Large intestine (tissue), 3 donors: ENCODE data around the gene JAKMIP1. TPM values are rescaled to one million over a fixed set of nuclear protein-coding genes. Genes with fewer than 3 reads are reported as not detected.

Source experiments
- DNase-seq, 2 donors: peaks; one replicate each; pipeline versions ENCODE4 v3.0.0 to v3.0.0-alpha.2; 2013
- H3K27ac ChIP-seq: one replicate; pipeline ENCODE4 v1.5.1; 2013; ENCODE audit warnings: low read length
- H3K27me3 ChIP-seq: 2 replicates; pipeline ENCODE4 v1.6.1; 2013; ENCODE audit warnings: low read length; ENCODE audit not compliant: control insufficient read depth, insufficient read depth
- H3K36me3 ChIP-seq: 2 replicates; pipeline ENCODE4 v1.6.1; 2013; ENCODE audit warnings: low read length; ENCODE audit not compliant: control insufficient read depth, insufficient read depth
- H3K4me1 ChIP-seq: one replicate; pipeline ENCODE4 v1.6.1; 2013; ENCODE audit warnings: low read length; ENCODE audit not compliant: control insufficient read depth, insufficient read depth
- H3K4me3 ChIP-seq: one replicate; pipeline ENCODE4 v1.5.1; 2013; ENCODE audit warnings: low read length
- H3K9me3 ChIP-seq: one replicate; pipeline ENCODE4 v1.6.1; 2013; ENCODE audit warnings: mild to moderate bottlenecking, low read depth, low read length, moderate library complexity; ENCODE audit not compliant: control insufficient read depth
- WGBS: methylation state at CpG from one replicate; pipeline ENCODE4 v1.1.5; 2013; ENCODE audit warnings: low lambda C conversion rate; ENCODE audit not compliant: insufficient coverage; 5-methylcytosine and 5-hydroxymethylcytosine counted together
- polyA plus RNA-seq: library from polyadenylated mRNA; unstranded; fragments of 120-200 nt; gene quantifications from one replicate; pipeline ENCODE4 v1.2.1, GENCODE V29; 2013

The JAKMIP1 gene
- polyA plus RNA-seq, 1 donor = 2.1 TPM

GRCh38 chr4:6050551-6050950 lies 149.8 kb downstream of the JAKMIP1 start:
- DNase-seq = no peak
- Histone ChIP-seq H3K4me3 (no peak overlapping the region), H3K36me3 (no peaks in the 10 kb centered on the region), H3K27me3 (no peaks in the 10 kb centered on the region), H3K4me1 (no peaks in the 10 kb centered on the region), H3K9me3 (no peaks in the 10 kb centered on the region), H3K27ac (no peak overlapping the region)
- 100% methylated on average over 1 of the region's 17 CpGs for WGBS

DNA sequence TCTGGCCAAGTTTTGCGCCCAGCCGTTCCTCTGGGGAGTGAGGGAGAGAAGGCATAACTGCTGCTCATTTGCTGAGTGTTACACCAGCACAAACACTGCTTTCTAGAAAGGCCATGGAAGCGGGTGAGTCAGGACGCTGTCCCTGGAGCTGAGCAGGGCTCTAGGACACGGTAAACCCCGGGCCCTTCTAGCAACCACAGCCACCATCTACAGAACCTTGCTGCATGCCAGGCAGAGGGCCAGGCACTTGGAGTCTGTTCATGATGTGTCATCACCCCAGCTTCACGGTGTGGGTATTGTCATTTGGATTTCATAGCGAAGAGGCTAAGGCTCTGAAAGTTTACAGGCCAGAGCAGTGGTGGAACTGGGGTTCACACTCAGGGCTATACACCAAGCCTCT lies 150.4 kb downstream of the JAKMIP1 start:
- no peak overlapping the region for H3K27ac ChIP-seq
- no peaks in the 10 kb centered on the region for H3K9me3 ChIP-seq
- no peak overlapping the region for H3K4me3 ChIP-seq
- H3K36me3 ChIP-seq = no peaks in the 10 kb centered on the region
- no CpG with 5 or more reads among the region's 8 CpGs for WGBS
- no peaks in the 10 kb centered on the region for H3K27me3 ChIP-seq
- H3K4me1 ChIP-seq = no peaks in the 10 kb centered on the region
- no peak for DNase-seq

DNA sequence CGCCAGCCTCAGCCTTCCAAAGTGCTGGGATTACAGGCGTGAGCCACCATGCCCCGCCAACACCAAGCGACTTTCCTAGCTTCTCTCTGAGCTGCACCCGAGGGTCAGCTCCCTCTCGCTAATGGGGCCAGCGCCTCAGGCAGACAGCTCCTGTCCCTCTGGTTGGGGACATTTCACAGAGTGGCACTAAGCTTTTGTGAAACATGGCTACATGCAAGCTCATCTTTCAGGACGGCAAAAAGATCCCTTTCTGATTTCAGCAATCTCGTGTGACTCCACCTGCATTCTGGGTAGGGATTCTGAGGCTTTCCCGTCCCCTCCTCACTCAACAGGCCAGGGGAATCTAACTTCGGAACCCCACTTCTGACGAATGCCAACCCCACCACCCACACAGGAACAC lies 151.1 kb downstream of the JAKMIP1 start:
- no peaks in the 10 kb centered on the region for H3K4me1 ChIP-seq
- no peaks in the 10 kb centered on the region for H3K36me3 ChIP-seq
- H3K9me3 ChIP-seq = no peaks in the 10 kb centered on the region
- no peak overlapping the region for H3K4me3 ChIP-seq
- H3K27me3 ChIP-seq = no peaks in the 10 kb centered on the region
- DNase-seq = no peak
- no CpG with 5 or more reads among the region's 12 CpGs for WGBS
- no peak overlapping the region for H3K27ac ChIP-seq

DNA sequence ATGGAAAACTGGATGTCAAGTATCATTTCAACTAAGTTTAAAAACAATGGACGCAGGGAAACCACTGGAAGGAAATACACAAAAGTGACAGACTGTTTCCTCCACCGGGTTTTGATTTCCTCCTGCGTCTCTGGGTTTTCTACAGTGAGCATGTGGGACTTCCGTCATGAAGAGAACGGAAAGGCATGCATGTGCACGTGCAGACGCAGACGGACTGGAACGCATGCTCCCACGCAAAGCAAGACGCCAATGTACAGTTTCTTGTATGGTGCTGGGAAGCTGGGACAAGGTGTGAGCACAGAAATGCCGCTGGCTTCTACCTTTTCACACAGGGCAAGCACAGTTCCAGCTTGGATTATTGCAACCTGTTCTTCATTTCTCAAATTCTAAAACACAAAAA lies 151.8 kb downstream of the JAKMIP1 start:
- no peaks in the 10 kb centered on the region for H3K9me3 ChIP-seq
- no peak for DNase-seq
- no peak overlapping the region for H3K27ac ChIP-seq
- no peaks in the 10 kb centered on the region for H3K27me3 ChIP-seq
- no peaks in the 10 kb centered on the region for H3K4me1 ChIP-seq
- H3K36me3 ChIP-seq = no peaks in the 10 kb centered on the region
- WGBS = no CpG with 5 or more reads among the region's 12 CpGs
- no peak overlapping the region for H3K4me3 ChIP-seq

- H3K36me3 ChIP-seq = no peaks in the 10 kb centered on the region
- H3K4me3 ChIP-seq = no peak overlapping the region
- no peaks in the 10 kb centered on the region for H3K9me3 ChIP-seq
- H3K4me1 ChIP-seq = no peaks in the 10 kb centered on the region
- H3K27ac ChIP-seq = no peak overlapping the region
- H3K27me3 ChIP-seq = no peaks in the 10 kb centered on the region
- no peak for DNase-seq
- WGBS = no CpG with 5 or more reads among the region's 15 CpGs
Observed at GRCh38 chr4:6047130-6047673, 153.1 kb downstream of the JAKMIP1 start.

DNA sequence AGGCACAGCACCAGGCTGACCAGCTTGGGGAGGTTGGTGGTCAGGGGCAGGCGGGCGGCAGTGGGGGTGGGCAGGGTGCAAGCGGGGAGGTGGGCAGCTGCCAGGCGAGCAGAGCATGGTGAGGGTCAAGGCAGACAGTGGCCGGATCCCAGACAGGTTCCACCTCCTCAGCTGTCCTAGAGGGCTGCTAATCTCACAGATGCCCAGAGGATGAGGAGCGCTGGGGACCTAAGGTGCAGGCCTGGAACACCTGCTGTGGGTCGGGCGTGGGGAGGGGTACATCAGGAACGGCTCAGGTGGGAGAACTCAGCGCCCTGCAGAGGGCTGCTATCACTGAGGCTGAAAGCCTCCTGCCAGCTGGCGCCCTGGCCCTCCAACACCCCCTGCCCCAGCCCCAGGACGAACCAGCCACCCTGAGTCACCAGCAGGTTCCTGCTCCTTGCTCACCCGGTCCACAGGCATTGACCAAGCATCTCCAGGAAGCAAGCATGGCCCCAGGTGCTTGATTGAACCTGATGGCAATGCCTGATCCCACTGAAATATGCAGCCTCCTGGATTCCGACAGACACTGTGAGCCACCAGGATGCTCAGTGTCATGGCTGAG lies 153.7 kb downstream of the JAKMIP1 start:
- no CpG with 5 or more reads among the region's 14 CpGs for WGBS
- Histone ChIP-seq H3K9me3 (no peaks in the 10 kb centered on the region), H3K27ac (no peak overlapping the region), H3K36me3 (no peaks in the 10 kb centered on the region), H3K4me3 (no peak overlapping the region), H3K27me3 (no peaks in the 10 kb centered on the region), H3K4me1 (no peaks in the 10 kb centered on the region)
- no peak for DNase-seq

DNA sequence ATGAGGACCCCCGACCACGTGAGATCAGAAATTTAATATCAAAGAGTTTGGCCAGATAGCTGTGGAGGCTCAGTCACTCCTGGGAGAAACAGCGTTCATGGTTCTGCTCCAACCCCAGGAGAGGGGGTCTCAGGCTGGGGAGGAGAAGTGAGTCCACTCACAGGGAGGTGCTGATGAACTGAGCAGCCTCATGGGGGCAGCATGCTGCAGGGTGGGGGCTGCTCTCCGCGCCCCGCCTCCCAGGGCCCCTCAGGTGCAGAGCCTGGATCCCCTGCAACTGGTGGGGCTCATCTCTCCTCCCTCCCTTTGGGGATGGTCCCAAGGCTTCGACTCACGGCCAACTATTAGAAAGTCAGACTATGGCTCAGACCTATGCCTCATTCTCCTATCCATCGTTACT lies 155.5 kb downstream of the JAKMIP1 start:
- no peak for DNase-seq
- Histone ChIP-seq H3K4me1 (no peaks in the 10 kb centered on the region), H3K27ac (no peak overlapping the region), H3K9me3 (no peaks in the 10 kb centered on the region), H3K27me3 (no peaks in the 10 kb centered on the region), H3K4me3 (no peak overlapping the region), H3K36me3 (no peaks in the 10 kb centered on the region)
- WGBS = no CpG with 5 or more reads among the region's 9 CpGs

DNA sequence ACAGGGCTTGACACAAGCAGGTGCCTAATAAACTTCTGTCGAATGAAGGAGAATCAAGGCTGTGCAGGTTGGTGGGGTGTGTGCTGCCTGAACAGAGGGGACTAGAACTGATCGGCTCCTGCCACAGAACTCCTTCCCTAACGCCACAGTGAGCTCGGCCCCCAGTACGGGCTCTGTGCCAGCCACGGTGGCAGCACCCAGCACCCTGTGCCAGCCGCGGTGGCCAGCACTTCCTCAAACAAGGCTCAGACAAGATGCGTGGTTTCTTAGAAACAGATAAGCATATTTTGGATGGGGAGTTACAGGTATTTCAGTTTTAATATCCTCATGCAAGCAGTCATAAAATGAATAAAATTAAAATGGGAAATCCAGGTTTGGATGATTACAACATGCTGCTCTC lies 156.1 kb downstream of the JAKMIP1 start:
- Histone ChIP-seq H3K9me3 (no peaks in the 10 kb centered on the region), H3K4me3 (no peak overlapping the region), H3K27ac (no peak overlapping the region), H3K4me1 (no peaks in the 10 kb centered on the region), H3K36me3 (no peaks in the 10 kb centered on the region), H3K27me3 (no peaks in the 10 kb centered on the region)
- DNase-seq = no peak
- WGBS = no CpG with 5 or more reads among the region's 9 CpGs

DNA sequence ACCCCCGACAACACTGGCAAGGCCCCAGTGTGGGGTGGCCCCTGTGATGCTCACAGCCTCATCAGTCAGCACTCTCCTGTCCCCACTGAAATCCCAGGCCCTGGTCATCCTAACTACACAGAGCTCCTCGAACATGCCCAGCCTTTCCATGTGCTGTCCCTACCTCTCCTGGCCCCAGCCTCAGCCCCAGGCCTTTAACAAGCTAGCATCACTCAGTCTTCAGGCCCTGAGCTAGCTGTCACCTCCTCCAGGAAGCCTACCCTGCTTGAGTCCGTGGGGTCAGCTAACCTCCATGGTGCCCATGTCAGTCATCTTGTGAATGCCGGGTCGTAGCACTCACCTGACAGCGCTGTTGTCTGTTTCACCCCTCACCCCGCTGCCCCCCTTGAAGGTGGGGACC lies 156.5 kb downstream of the JAKMIP1 start:
- Histone ChIP-seq H3K27ac (no peak overlapping the region), H3K36me3 (no peaks in the 10 kb centered on the region), H3K4me3 (no peak overlapping the region), H3K9me3 (no peaks in the 10 kb centered on the region), H3K27me3 (no peaks in the 10 kb centered on the region), H3K4me1 (no peaks in the 10 kb centered on the region)
- no CpG with 5 or more reads among the region's 7 CpGs for WGBS
- no peak for DNase-seq

- Histone ChIP-seq H3K36me3 (no peaks in the 10 kb centered on the region), H3K27me3 (no peaks in the 10 kb centered on the region), H3K4me1 (no peaks in the 10 kb centered on the region), H3K4me3 (no peak overlapping the region), H3K9me3 (no peaks in the 10 kb centered on the region), H3K27ac (no peak overlapping the region)
- no peak for DNase-seq
- WGBS = no CpG with 5 or more reads among the region's 13 CpGs
Observed at GRCh38 chr4:6043188-6043587, 157.2 kb downstream of the JAKMIP1 start.
